H1 (cell line): Measurements from ENCODE around the gene OR9A4. TPM values are rescaled to one million over a fixed set of nuclear protein-coding genes. Genes with fewer than 3 reads are reported as not detected.

Source experiments
- RNF2 ChIP-seq: fragments of 200-900, 300-1000 bp; sonication (generic); IDR thresholded peaks from 2 replicates; pipeline ENCODE4 v1.7.1; 2016; ENCODE audit warnings: borderline replicate concordance, low read depth, mild to moderate bottlenecking, antibody characterized with exemption, low read length; ENCODE audit not compliant: poor library complexity, severe bottlenecking; ENCODE audit errors: missing control alignments
- TAF1 ChIP-seq: IDR thresholded peaks from 2 replicates; pipeline ENCODE4 v1.6.1; 2011; ENCODE audit warnings: mild to moderate bottlenecking, low read depth, low read length
- ZNF274 ChIP-seq: IDR thresholded peaks from 2 replicates; pipeline ENCODE4 v1.7.0; 2012; ENCODE audit warnings: low read length, borderline replicate concordance; ENCODE audit errors: extremely low read depth
- polyA plus RNA-seq, 7 experiments: library from polyadenylated mRNA; depleted of rRNA in 3 of 7; stranded (reverse) in 5 of 7; unstranded in 2 of 7; fragments of >200 nt in 5 of 7; fragments of 200-250 nt in 2 of 7; gene quantifications; 1 replicate in 5 of 7; 2 replicates in 1 of 7; 4 replicates in 1 of 7; pipeline versions ENCODE4 v1.2.1 to v1.2.3, GENCODE V29; 2011 to 2013; ENCODE audit warnings: missing spikeins in 2 of 7, mixed read lengths in 2 of 7
- total RNA-seq: library from RNA; stranded (reverse); fragmentation: NEBNext Ultra II Directional; extraction: Animal tissue kit (Norgen Biotek cat#: 25700); gene quantifications from 2 replicates; pipeline ENCODE4 v1.2.1, GENCODE V29; 2021

Gene OR9A4
- total and polyA plus RNA-seq, 2 of the 8 experiments (the other 6 are each of a cell fraction or from before 2014, with no cell fraction given) = not detected

DNA sequence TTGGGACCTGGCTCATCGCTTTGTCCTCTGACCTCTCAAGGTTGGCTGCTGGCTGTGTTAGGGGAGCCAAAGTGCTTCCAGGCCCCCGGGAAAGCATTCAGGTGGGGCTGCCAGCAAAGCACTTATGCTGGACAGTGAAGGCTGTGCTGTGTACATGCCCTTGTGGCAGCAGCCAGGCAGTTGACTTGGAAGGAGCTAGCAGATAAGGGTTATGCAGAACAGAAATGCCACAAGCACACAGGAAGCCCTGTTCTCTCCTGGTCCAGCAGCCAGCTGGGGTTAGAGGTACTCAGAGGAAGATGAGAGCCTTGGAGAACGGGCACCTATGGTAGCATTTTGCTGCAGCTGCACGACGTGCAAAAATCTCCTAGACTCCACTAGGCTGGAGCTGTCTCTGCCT lies 35.2 kb upstream of the OR9A4 start (continued):
- TF ChIP-seq ZNF274 (no peak), TAF1 (no peak), RNF2 (no peak)
